ENCODE measurements around the gene ERAP2. TPM values are rescaled to one million over a fixed set of nuclear protein-coding genes. Genes with fewer than 3 reads are reported as not detected.

Gene ERAP2
- total RNA-seq, 2 experiments from 2014 or later, result 19.5 to 29.3 TPM

GRCh38 chr5:96896276-96896675 lies 20.0 kb downstream of the ERAP2 start:
- intact Hi-C loops (cut with micrococcal nuclease; ENCODE audit: unreplicated experiment), result no loop called here
- H3K27ac ChIP-seq (ENCODE audit: low read depth, low read length, poor library complexity, severe bottlenecking), result peak overlapping the region; percentile 73
- peak; percentile 59 for DNase-seq (ENCODE audit: low spot score)
- no peak for TF ChIP-seq EZH2phosphoT487 (IDR thresholded peaks at IDR 0.05; ENCODE audit: borderline replicate concordance, low read depth, low read length)
- no peaks in the 10 kb centered on the region for H3K9me3 ChIP-seq (ENCODE audit: low read length)
- CTCF ChIA-PET (ENCODE audit: unreplicated experiment), result interaction anchor here (1.0 to 1.4 kb wide), 3 partner anchors 11 to 27 kb away, joined by 3 read pairs; no protein-coding TSS in a partner anchor
- BruUV-seq (replicated peaks), result no TSS peak
- H3K9me2 ChIP-seq (ENCODE audit: insufficient read depth, low read length), result no peaks in the 10 kb centered on the region
- H2AFZ ChIP-seq (ENCODE audit: low read length), result 0 out of 2 replicates have a peak overlapping the region, but pooled peaks have one; percentile 5
- peak overlapping the region; percentile 39 for H3K4me3 ChIP-seq (ENCODE audit: low read depth, low read length, poor library complexity, severe bottlenecking)
- H3K4me2 ChIP-seq (ENCODE audit: low read length), result peak overlapping the region; percentile 67
- H4K20me1 ChIP-seq (ENCODE audit: insufficient read depth, low read length), result no peaks in the 10 kb centered on the region
- no peaks in the 10 kb centered on the region; the same call in 1 of the 2 replicates for H3K79me2 ChIP-seq (ENCODE audit: insufficient read depth, low read depth, low read length)
- H3K36me3 ChIP-seq (ENCODE audit: insufficient read depth, low read length), result peaks cover 70% of the 10 kb centered on the region
- peaks cover 23% of the 10 kb centered on the region for H3K4me1 ChIP-seq (ENCODE audit: insufficient read depth, low read length, poor library complexity, severe bottlenecking)
- POLR2A ChIA-PET, result interaction anchor here (0.6 to 2.8 kb wide), 20 partner anchors 8 to 285 kb away, joined by 3 to 17 read pairs (median 5); partner anchors contain the start of gene ERAP2

GRCh38 chr5:96896806-96897205 lies 20.5 kb downstream of the ERAP2 start:
- CTCF ChIA-PET (ENCODE audit: unreplicated experiment), result interaction anchor here (1.0 to 1.4 kb wide), 3 partner anchors 11 to 28 kb away, joined by 3 read pairs; no protein-coding TSS in a partner anchor
- Histone ChIP-seq H3K36me3 (ENCODE audit: insufficient read depth, low read length) (peaks cover 71% of the 10 kb centered on the region), H2AFZ (ENCODE audit: low read length) (0 out of 2 replicates have a peak overlapping the region, but pooled peaks have one; percentile 5), H4K20me1 (ENCODE audit: insufficient read depth, low read length) (no peaks in the 10 kb centered on the region), H3K27ac (ENCODE audit: low read depth, low read length, poor library complexity, severe bottlenecking) (peak overlapping the region; percentile 73), H3K9me2 (ENCODE audit: insufficient read depth, low read length) (no peaks in the 10 kb centered on the region), H3K4me3 (ENCODE audit: low read depth, low read length, poor library complexity, severe bottlenecking) (peak overlapping the region; percentile 39), H3K9me3 (ENCODE audit: low read length) (no peaks in the 10 kb centered on the region), H3K4me2 (ENCODE audit: low read length) (peak overlapping the region; percentile 67), H3K79me2 (ENCODE audit: insufficient read depth, low read depth, low read length) (no peaks in the 10 kb centered on the region; the same call in 1 of the 2 replicates), H3K4me1 (ENCODE audit: insufficient read depth, low read length, poor library complexity, severe bottlenecking) (peaks cover 23% of the 10 kb centered on the region)
- intact Hi-C loops (cut with micrococcal nuclease; ENCODE audit: unreplicated experiment), result no loop called here
- TF ChIP-seq EZH2phosphoT487 (IDR thresholded peaks at IDR 0.05; ENCODE audit: borderline replicate concordance, low read depth, low read length) (no peak), CTCF (conservative IDR thresholded peaks at IDR 0.05; ENCODE audit: low read length) (peak; percentile 36; the same call in 1 of the 2 replicates)
- POLR2A ChIA-PET, result interaction anchor here (0.6 to 2.8 kb wide), 19 partner anchors 8 to 284 kb away, joined by 3 to 17 read pairs (median 5); partner anchors contain the start of gene ERAP2
- peak; percentile 81 for DNase-seq (ENCODE audit: low spot score)
- no TSS peak for BruUV-seq (replicated peaks)

- no TSS peak for BruUV-seq (replicated peaks)
- H3K4me3 ChIP-seq (ENCODE audit: low read depth, low read length, poor library complexity, severe bottlenecking), result no peak overlapping the region
- H3K9me3 ChIP-seq (ENCODE audit: low read length), result no peaks in the 10 kb centered on the region
- intact Hi-C loops (cut with micrococcal nuclease; ENCODE audit: unreplicated experiment), result no loop called here
- no peak overlapping the region for H3K27ac ChIP-seq (ENCODE audit: low read depth, low read length, poor library complexity, severe bottlenecking)
- peaks cover 13% of the 10 kb centered on the region for H3K4me1 ChIP-seq (ENCODE audit: insufficient read depth, low read length, poor library complexity, severe bottlenecking)
- DNase-seq (ENCODE audit: low spot score), result no peak
- no peak overlapping the region for H2AFZ ChIP-seq (ENCODE audit: low read length)
- POLR2A ChIA-PET, result interaction anchor here (0.9 kb wide), 1 partner anchor 14 kb away, joined by 3 read pairs; no protein-coding TSS in a partner anchor
- H3K4me2 ChIP-seq (ENCODE audit: low read length), result no peak overlapping the region
- no peaks in the 10 kb centered on the region for H4K20me1 ChIP-seq (ENCODE audit: insufficient read depth, low read length)
- peaks cover 65% of the 10 kb centered on the region for H3K36me3 ChIP-seq (ENCODE audit: insufficient read depth, low read length)
- TF ChIP-seq CTCF (conservative IDR thresholded peaks at IDR 0.05; ENCODE audit: low read length) (0 out of 2 replicates have a peak, but pooled peaks have one; percentile 39), EZH2phosphoT487 (IDR thresholded peaks at IDR 0.05; ENCODE audit: borderline replicate concordance, low read depth, low read length) (no peak)
- H3K79me2 ChIP-seq (ENCODE audit: insufficient read depth, low read depth, low read length), result no peaks in the 10 kb centered on the region; the same call in 1 of the 2 replicates
- CTCF ChIA-PET (ENCODE audit: unreplicated experiment), result no interaction called here
- H3K9me2 ChIP-seq (ENCODE audit: insufficient read depth, low read length), result no peaks in the 10 kb centered on the region
Observed at GRCh38 chr5:96901384-96901783, 25.1 kb downstream of the ERAP2 start.
